ENCODE results near the gene CLEC4M.
"Not testable (repeated sequence)": the region's sequence is repeated elsewhere in the genome, so short reads cannot be mapped to it uniquely, and the experiment has no call there.

Gene CLEC4M

DNA sequence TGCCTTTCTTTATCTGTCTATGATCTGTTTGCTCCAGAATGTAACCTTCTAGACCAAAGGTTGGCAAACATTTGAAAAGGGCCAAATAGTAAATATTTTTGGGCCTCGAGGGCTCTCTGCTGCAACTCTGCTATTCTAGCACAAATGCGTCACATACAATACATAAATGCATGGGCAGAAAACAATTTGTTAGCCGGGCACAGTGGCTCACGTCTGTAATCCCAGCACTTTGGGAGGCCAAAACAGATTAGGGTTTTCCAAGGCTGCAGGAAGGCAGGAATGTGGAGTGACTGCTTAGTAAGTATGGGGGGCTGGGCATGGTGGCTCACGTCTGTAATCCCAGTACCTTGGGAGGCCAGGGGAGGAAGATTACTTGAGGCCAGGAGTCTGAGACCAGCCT, 45.1 kb downstream of the CLEC4M start:
- no peak for DNase-seq (ENCODE audit: low spot score)

DNA sequence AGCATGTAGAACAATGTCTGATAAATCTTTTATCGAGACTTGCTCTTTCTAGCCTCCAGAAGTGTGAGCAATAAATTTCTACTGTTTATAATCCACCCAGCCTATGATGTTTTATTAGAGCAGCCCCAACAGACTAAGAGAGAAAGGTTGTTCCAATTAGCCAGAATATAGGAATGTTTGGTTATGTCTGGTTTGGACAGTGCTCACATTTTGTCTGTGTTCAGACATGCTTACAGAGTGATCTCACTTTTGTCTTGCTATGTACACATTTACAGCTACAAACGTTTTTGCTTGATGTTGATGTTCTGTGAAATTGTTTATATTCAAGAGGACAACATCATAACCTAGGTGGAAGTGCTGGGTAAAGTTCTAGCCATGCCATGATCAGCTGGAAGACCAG, 48.9 kb downstream of the CLEC4M start:
- DNase-seq (ENCODE audit: low spot score): no peak

DNA sequence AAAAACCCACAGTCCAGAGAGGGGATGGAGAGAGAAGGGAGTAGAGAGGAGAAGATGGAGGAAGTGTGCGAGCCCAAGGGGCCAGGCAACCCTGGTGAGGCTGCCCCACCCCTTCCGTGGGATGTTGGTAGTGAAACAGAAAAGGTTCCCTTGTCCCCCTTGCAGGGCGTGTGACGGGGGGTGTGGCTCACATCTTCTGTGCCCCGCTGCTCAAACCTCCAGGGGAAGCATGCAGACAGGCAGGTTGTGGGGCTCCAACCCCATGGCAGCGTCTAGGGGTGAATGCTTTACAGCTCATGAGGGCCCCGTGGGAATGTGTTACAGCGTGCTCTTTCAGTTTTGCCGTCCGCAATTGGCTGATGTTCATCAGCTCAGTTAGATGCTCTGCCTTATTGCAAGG, 52.3 kb downstream of the CLEC4M start:
- DNase-seq (ENCODE audit: low spot score): no peak

DNA sequence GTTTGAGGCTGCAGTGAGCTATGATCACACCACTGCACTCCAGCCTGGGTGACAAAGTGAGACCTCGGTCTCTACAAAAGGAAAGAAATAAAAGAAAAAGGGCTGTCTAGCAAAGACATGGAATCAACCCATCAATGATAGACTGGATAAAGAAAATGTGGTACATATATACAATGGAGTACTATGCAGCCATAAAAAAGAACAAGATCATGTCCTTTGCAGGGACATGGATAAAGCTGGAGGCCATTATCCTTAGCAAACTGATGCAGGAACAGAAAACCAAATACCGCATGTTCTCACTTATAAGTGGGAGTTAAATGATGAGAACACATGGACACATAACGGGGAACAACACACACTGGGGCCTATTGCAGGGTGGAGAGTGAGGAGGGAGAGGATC, 53.0 kb downstream of the CLEC4M start:
- DNase-seq (ENCODE audit: low spot score): not testable (repeated sequence)

DNA sequence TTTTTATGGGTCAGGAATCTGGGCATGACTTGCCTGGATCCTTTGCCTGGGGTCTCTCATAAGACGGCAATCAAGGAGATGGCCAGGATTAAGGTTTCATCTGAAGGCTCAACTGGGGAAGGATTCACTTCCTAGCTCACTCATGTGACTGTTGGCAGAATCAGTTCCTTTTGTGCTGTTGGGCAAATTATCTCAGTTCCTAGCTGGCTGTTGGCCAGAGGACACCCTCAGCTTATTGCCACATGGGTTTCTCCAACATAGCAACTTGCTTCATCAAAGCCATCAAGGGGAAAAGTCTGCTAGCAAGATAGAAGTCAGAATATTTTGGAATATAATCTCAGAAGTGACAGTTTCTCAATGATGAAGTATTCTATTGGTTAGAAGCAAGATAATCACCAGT, 54.8 kb downstream of the CLEC4M start:
- DNase-seq (ENCODE audit: low spot score): no peak

DNA sequence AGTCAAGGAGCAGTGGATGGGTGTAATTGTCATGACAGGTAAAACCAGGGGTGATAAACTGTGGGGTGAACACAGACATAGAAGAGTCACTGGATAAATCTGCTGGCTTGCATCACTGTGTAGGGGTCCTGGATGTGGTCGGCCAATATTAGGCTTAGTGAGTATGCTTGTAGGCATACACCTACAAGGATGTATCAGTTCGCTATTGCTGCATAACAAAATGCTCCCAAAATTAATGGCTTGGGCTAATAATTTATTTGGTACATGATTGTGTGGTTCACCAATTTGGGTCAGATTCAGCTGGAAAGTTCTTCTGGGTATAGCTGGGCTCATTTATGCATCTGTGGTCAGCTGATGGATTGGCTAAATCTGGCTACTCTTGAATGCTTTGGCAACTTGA, 55.8 kb downstream of the CLEC4M start:
- DNase-seq (ENCODE audit: low spot score): no peak

Data from LoVo (cell line).